Upper lobe of left lung (tissue), 4 donors: ENCODE measurements around the gene ELOVL3.

ENCODE experiments used
- CTCF ChIP-seq, 6 experiments: fragments of 450-650 bp in 4 of 6; fragments of 200-600 bp in 2 of 6; sonication (generic) in 2 of 6; IDR thresholded peaks; one replicate each; pipeline ENCODE4 v1.5.1; 2016 to 2019; ENCODE audit warnings: antibody characterized with exemption in 6 of 6
- EP300 ChIP-seq, 4 donors: sonication (generic); formaldehyde crosslinking; IDR thresholded peaks; one replicate each; pipeline ENCODE4 v1.5.1; 2017; ENCODE audit warnings: antibody characterized with exemption in 4 of 4, control low read depth in 2 of 4
- POLR2A ChIP-seq, 4 donors: fragments of 450-650 bp; IDR thresholded peaks; one replicate each; pipeline ENCODE4 v1.5.1; 2016 to 2017; ENCODE audit warnings: antibody characterized with exemption in 4 of 4, mild to moderate bottlenecking in 2 of 4
- POLR2AphosphoS5 ChIP-seq, 2 donors: sonication (generic); formaldehyde crosslinking; IDR thresholded peaks; one replicate each; pipeline ENCODE4 v1.5.1; 2017; ENCODE audit warnings: antibody characterized with exemption in 2 of 2

DNA sequence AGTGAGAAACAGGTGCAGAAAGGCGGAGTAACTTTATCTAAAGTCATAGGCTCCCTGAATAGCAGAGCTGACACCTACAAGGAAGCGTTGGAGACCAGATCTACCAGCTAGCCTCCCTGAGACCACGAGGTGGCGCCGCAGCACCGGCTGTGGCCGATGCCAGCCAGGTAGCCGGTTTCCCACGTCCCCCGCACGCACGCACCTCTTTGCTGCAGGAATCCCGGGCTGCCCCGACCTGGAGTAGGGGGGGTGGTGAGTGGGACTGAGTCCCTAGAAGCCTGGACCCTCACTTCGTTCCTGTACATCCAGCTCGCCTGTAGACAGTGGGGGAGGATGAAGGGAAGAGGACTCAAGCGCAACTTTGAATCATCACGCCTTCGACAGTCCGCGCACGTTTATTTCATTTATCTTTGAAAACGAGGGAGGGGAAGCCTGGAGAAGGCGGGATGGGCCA is 3.7 kb downstream of the ELOVL3 start:
- no peak for TF ChIP-seq POLR2AphosphoS5 (IDR thresholded peaks at IDR 0.05)
- no peak for TF ChIP-seq POLR2A (IDR thresholded peaks at IDR 0.05)
- peak; percentile 88 to 95 (median 93) for TF ChIP-seq CTCF (IDR thresholded peaks at IDR 0.05)
- no peak for TF ChIP-seq EP300 (IDR thresholded peaks at IDR 0.05)
